MM.1S (cell line): ENCODE results near the gene PLXNA4.

Experiments
- CTCF ChIP-seq: fragments of 300-600 bp; sonication (generic); IDR thresholded peaks from 2 replicates; pipeline ENCODE4 v1.5.1; 2016; ENCODE audit warnings: antibody characterized with exemption, low read length, mixed read lengths
- EZH2 ChIP-seq: fragments of 300-600 bp; sonication (generic); optimal IDR thresholded peaks from 2 replicates; pipeline ENCODE3; 2017; ENCODE audit warnings: low read depth, mild to moderate bottlenecking, antibody characterized with exemption, low read length, mixed read lengths
- EZH2phosphoT487 ChIP-seq: fragments of 300-600 bp; sonication (generic); IDR thresholded peaks from 2 replicates; pipeline ENCODE4 v1.6.1; 2018; ENCODE audit warnings: antibody characterized with exemption, low read length

DNA sequence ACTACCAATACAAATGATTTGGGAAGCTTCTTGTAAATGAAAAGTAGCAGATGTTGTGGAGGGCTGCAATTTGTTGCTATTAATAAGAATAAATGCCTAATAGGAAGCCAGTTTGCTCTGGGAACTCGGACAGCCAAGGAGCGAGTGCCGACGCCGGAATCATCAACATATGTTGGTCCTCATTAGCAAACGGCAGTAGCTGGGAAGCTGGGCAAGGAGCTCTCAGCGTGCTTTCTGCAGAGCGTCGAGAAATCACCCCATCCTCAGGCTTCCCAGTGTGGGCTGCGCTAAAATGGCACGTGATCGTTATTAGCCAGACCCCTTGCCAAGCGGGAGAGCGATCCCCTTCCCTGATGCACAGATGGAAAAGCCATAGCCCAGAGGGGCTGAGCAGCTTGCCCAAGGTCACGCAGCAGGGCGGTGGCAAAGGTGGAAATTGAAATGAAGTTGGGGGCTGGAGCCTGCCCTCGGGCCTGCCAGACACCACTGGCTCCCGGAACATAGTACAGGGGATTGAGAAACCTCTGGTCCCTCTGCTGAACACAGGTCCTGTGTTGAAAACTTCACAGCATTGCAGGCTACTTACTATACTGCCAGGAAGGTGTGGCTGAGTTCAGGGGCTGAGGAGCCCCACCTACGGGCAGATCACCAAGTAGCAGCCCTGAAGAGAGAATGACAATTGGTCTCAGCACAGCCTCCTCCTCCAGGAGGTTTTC, 326.9 kb downstream of the PLXNA4 start:
- TF ChIP-seq CTCF (peak; percentile 21; the same call in 1 of the 2 replicates), EZH2 (no peak), EZH2phosphoT487 (no peak)
